ENCODE results near the gene GMCL2. TPM values are rescaled to one million over a fixed set of nuclear protein-coding genes. Genes with fewer than 3 reads are reported as not detected.
A peak's percentile ranks its signal among the peaks of the same experiment; 100 is the strongest.

Gene GMCL2
- total RNA-seq, 1 experiment from 2014 or later = not detected

- POLR2A ChIA-PET = interaction anchor here (1.0 kb wide), 1 partner anchor 11 kb away, joined by 4 read pairs; the partner anchor contains the start of gene HNRNPAB
- H3K9me3 Mint-ChIP-seq = no peaks in the 10 kb centered on the region; the same call in 1 of the 2 replicates
- no peak for DNase-seq (ENCODE audit: low spot score)
- peaks cover 73% of the 10 kb centered on the region for H3K36me3 Mint-ChIP-seq
- ATAC-seq = no peak
- H3K27me3 Mint-ChIP-seq (ENCODE audit: low read depth) = no peaks in the 10 kb centered on the region
- no peak overlapping the region for H3K4me3 Mint-ChIP-seq
- H3K27ac Mint-ChIP-seq = no peak overlapping the region
- peaks cover 13% of the 10 kb centered on the region for H3K4me1 Mint-ChIP-seq
- no peak for TF ChIP-seq ZNF138 (CRISPR knock-in tag; conservative IDR thresholded peaks at IDR 0.05)
- no peak for TF ChIP-seq TP53 (CRISPR knock-in tag; IDR thresholded peaks at IDR 0.05)
- CTCF ChIA-PET = interaction anchor here (1.0 to 1.9 kb wide), 3 partner anchors 8 to 139 kb away, joined by 4 to 6 read pairs (median 5); no protein-coding TSS in a partner anchor
Observed at GRCh38 chr5:178215280-178216002, 28.3 kb upstream of the GMCL2 start.

- CTCF ChIA-PET = interaction anchor here (1.0 to 1.9 kb wide), 4 partner anchors 9 to 138 kb away, joined by 3 to 6 read pairs (median 4); no protein-coding TSS in a partner anchor
- peaks cover 76% of the 10 kb centered on the region for H3K36me3 Mint-ChIP-seq
- no peaks in the 10 kb centered on the region for H3K27me3 Mint-ChIP-seq (ENCODE audit: low read depth)
- ATAC-seq = no peak
- no peaks in the 10 kb centered on the region; the same call in 1 of the 2 replicates for H3K9me3 Mint-ChIP-seq
- no peak for DNase-seq (ENCODE audit: low spot score)
- POLR2A ChIA-PET = interaction anchor here (1.3 to 2.2 kb wide), 3 partner anchors 10 to 61 kb away, joined by 3 to 12 read pairs (median 10); partner anchors contain the start of genes HNRNPAB and NHP2
- TF ChIP-seq MXD4 (CRISPR knock-in tag; IDR thresholded peaks at IDR 0.05; ENCODE audit: borderline replicate concordance) (no peak), FOXP1 (CRISPR knock-in tag; IDR thresholded peaks at IDR 0.05; ENCODE audit: borderline replicate concordance) (no peak), PRRX2 (CRISPR knock-in tag; IDR thresholded peaks at IDR 0.05) (peak; percentile 11; the same call in 1 of the 2 replicates), NFATC4 (CRISPR knock-in tag; IDR thresholded peaks at IDR 0.05) (peak; percentile 70; the same call in 1 of the 2 replicates), SMAD4 (CRISPR knock-in tag; IDR thresholded peaks at IDR 0.05) (no peak), ZNF281 (CRISPR knock-in tag; IDR thresholded peaks at IDR 0.05) (no peak), AR (CRISPR knock-in tag; IDR thresholded peaks at IDR 0.05) (0 out of 2 replicates have a peak, but pooled peaks have one; percentile 66), EMX1 (CRISPR knock-in tag; IDR thresholded peaks at IDR 0.05) (peak; percentile 54; the same call in 1 of the 2 replicates), ZNF425 (CRISPR knock-in tag; conservative IDR thresholded peaks at IDR 0.05) (peak; percentile 60; the same call in 1 of the 2 replicates)
- H3K27ac Mint-ChIP-seq = no peak overlapping the region
- H3K4me1 Mint-ChIP-seq = peaks cover 13% of the 10 kb centered on the region
- no peak overlapping the region for H3K4me3 Mint-ChIP-seq
Observed at GRCh38 chr5:178214160-178214803, 27.1 kb upstream of the GMCL2 start.

GRCh38 chr5:178213748-178214151 lies 26.6 kb upstream of the GMCL2 start:
- no peak for ATAC-seq
- CTCF ChIA-PET = interaction anchor here (1.5 to 1.9 kb wide), 3 partner anchors 10 to 138 kb away, joined by 3 to 5 read pairs (median 4); no protein-coding TSS in a partner anchor
- Mint-ChIP-seq H3K27me3 (ENCODE audit: low read depth) (no peaks in the 10 kb centered on the region), H3K9me3 (no peaks in the 10 kb centered on the region), H3K4me3 (no peak overlapping the region), H3K4me1 (peaks cover 13% of the 10 kb centered on the region), H3K36me3 (peaks cover 76% of the 10 kb centered on the region), H3K27ac (peak overlapping the region; percentile 38; the same call in 1 of the 2 replicates)
- no peak for TF ChIP-seq ZNF121 (CRISPR knock-in tag; IDR thresholded peaks at IDR 0.05)
- TF ChIP-seq PRRX2 (CRISPR knock-in tag; IDR thresholded peaks at IDR 0.05) = 0 out of 2 replicates have a peak, but pooled peaks have one; percentile 1
- DNase-seq (ENCODE audit: low spot score) = no peak
- POLR2A ChIA-PET = interaction anchor here (1.3 to 2.2 kb wide), 3 partner anchors 9 to 60 kb away, joined by 3 to 12 read pairs (median 10); partner anchors contain the start of genes HNRNPAB and NHP2

Measured in WTC11 (cell line).